ENCODE data around the gene RABGAP1L. TPM values are rescaled to one million over a fixed set of nuclear protein-coding genes. Genes with fewer than 3 reads are reported as not detected.

RABGAP1L gene
- total and polyA plus RNA-seq, 12 donors: 13.0 to 167 (median 109) TPM

DNA sequence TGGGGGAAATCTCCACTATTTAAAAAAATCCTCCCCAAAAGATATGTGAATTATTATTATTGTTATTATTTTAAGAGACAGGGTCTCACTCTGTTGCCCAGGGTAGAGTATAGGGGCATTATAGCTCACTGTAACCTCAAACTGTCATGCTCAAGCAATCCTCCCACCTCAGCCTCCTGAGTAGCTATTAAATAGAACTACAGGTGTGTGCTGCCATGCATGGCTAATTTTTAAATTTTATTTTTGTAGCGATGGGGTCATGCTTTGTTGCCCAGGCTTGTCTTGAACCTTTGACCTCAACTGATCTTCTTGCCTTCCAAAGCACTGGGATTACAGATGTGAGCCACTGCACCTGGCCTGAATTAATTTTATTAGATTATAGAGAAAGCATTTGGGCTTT lies 116.8 kb downstream of the RABGAP1L start:
- H3K4me3 ChIP-seq: no peak overlapping the region
- TF ChIP-seq, protein P1, sequence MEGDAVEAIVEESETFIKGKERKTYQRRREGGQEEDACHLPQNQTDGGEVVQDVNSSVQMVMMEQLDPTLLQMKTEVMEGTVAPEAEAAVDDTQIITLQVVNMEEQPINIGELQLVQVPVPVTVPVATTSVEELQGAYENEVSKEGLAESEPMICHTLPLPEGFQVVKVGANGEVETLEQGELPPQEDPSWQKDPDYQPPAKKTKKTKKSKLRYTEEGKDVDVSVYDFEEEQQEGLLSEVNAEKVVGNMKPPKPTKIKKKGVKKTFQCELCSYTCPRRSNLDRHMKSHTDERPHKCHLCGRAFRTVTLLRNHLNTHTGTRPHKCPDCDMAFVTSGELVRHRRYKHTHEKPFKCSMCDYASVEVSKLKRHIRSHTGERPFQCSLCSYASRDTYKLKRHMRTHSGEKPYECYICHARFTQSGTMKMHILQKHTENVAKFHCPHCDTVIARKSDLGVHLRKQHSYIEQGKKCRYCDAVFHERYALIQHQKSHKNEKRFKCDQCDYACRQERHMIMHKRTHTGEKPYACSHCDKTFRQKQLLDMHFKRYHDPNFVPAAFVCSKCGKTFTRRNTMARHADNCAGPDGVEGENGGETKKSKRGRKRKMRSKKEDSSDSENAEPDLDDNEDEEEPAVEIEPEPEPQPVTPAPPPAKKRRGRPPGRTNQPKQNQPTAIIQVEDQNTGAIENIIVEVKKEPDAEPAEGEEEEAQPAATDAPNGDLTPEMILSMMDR (IDR thresholded peaks at IDR 0.05): no peak
- 98 to 100% methylated on average over 1 of the region's 1 CpG for WGBS, 2 donors
- peaks cover 0 to 3% (median 0%) of the 10 kb centered on the region in 9 donors for H3K4me1 ChIP-seq
- H3K36me3 ChIP-seq: peaks cover 0 to 62% (median 8%) of the 10 kb centered on the region in 9 donors
- DNase-seq (no peak), ATAC-seq (no peak)
- no peak overlapping the region for H3K27ac ChIP-seq
- intact Hi-C loops (cut with DNase I): loop anchor here in 1 of 10 donors (10.0 kb wide), 1 partner anchor 139 kb away; no protein-coding TSS in a partner anchor
- no peaks in the 10 kb centered on the region for H3K9me3 ChIP-seq
- no peaks in the 10 kb centered on the region for H3K27me3 ChIP-seq

DNA sequence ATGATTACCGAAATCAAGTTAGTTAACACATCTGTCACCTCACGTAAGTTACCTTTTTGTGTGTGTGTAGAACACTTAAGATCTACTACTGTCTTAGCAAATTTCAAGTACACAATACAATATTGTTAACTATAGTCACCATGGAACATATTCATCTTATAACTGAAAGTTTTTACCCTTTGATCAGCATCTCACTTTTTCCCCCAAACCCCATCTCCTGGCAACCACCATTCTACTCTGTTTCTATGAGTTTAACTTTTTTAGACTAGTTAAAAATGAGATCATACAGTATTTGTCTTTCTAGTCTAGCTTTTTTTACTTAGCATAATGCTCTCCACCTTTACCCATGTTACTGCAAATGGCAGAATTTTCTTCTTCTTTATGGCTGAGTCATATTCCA lies 124.7 kb downstream of the RABGAP1L start:
- peaks cover 0 to 20% (median 3%) of the 10 kb centered on the region in 11 donors for H3K9me3 ChIP-seq
- H3K36me3 ChIP-seq: peaks cover 0 to 76% (median 25%) of the 10 kb centered on the region in 9 donors
- TF ChIP-seq, protein P1 (IDR thresholded peaks at IDR 0.05): no peak
- ATAC-seq: no peak
- 98 to 100% methylated on average over 2 of the region's 2 CpGs for WGBS, 2 donors
- no peak overlapping the region for H3K4me3 ChIP-seq
- no peak for DNase-seq
- no peak overlapping the region for H3K27ac ChIP-seq
- no peaks in the 10 kb centered on the region for H3K4me1 ChIP-seq
- intact Hi-C loops (cut with DNase I): no loop called here
- H3K27me3 ChIP-seq: no peaks in the 10 kb centered on the region

DNA sequence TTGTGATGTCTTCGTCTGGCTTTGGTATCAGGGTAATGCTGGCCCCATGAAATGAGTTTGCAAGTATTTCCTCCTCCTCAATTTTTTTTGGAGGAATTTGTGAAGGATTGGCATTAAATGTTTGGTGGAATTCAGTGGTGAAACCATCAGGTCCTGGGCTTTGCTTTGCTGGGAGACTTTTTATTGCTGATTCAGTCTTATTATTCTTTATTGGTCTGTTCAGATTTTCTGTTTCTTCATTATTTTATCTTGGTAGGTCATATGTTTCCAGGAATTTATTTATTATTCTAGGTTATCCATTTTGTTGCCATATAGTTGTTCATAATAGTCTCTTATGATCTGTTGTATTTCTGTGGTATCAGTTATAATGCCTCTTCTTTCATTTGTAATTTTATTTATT lies 126.7 kb downstream of the RABGAP1L start:
- DNase-seq: no peak
- TF ChIP-seq, protein P1 (IDR thresholded peaks at IDR 0.05): no peak
- Histone ChIP-seq H3K27me3 (no peaks in the 10 kb centered on the region), H3K4me3 (no peak overlapping the region), H3K36me3 (peaks cover 0 to 79% (median 22%) of the 10 kb centered on the region in 9 donors), H3K9me3 (peaks cover 0 to 32% (median 5%) of the 10 kb centered on the region in 11 donors), H3K4me1 (no peaks in the 10 kb centered on the region), H3K27ac (no peak overlapping the region)
- WGBS, 2 donors: 91 to 95% methylated on average over 1 of the region's 1 CpG
- ATAC-seq: no peak
- intact Hi-C loops (cut with DNase I): no loop called here

DNA sequence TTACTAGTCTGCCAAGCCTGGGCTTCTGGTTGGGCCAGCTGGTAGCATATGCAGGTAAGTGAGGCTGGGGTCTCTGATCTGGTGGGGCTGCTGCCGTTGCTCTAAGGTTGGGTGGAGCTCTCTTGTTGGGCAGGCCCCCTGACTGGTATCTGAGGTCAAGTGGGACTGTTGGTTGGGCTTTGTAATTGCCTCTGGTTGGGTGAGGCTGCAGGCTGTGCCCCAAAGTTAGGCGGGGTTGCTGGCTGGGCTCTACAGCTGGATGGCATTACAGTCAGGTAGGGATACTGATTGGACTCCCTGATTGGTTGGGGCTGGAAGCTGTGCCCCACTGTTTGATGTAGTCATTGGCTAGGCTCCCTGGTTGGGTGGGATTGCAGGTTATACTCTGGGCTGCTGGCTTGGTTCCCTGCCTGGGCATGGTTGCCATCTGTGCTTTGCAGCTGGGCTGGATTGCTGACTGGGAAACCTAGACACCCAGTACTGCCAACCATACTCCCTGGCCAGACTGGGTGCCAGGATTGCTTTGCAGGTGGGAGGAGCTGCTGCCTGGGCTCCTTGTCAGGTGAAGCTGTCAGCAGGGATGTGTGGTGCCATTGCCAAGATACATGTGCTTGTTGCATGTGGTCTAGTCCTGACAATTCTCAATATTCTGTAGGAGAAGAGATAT lies 130.5 kb downstream of the RABGAP1L start:
- H3K27ac ChIP-seq: no peak overlapping the region
- WGBS, 2 donors: 67 to 70% methylated on average over 2 of the region's 2 CpGs
- intact Hi-C loops (cut with DNase I): no loop called here
- ATAC-seq (peak in 4 of 8 donors; percentile 63 to 90 (median 78)), DNase-seq (peak; percentile 8 to 25)
- H3K27me3 ChIP-seq: no peaks in the 10 kb centered on the region
- no peak overlapping the region for H3K4me3 ChIP-seq
- H3K4me1 ChIP-seq: no peaks in the 10 kb centered on the region
- peaks cover 0 to 36% (median 8%) of the 10 kb centered on the region in 11 donors for H3K9me3 ChIP-seq
- peaks cover 0 to 67% (median 22%) of the 10 kb centered on the region in 9 donors for H3K36me3 ChIP-seq
- TF ChIP-seq, protein P1 (IDR thresholded peaks at IDR 0.05): no peak
